Glomerular visceral epithelial cell (primary cell): ENCODE data around the gene EMC6.

Source experiments
- DNase-seq: peaks from one replicate; pipeline ENCODE4 v3.0.0-alpha.2; 2016; ENCODE audit errors: extremely low spot score

Gene EMC6

GRCh38 chr17:3656353-3656752 is 12.3 kb upstream of the EMC6 start:
- DNase-seq: no peak

- no peak for DNase-seq
These were observed 11.6 kb upstream of the EMC6 start for GRCh38 chr17:3656755-3657587.

DNA sequence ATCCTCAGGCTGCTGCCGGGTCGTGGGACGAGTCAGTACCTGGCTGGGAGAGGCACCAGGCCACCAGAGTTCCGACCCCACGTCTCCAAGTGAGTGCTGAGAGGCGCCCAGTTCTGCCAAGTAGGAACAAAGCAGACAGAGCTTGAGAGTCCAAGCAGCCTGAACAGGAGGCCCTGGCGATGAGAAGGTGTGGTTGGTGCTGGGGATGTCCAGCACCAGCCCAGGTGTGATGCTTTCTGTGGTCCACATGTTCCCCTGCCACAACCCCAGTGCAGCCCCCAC is 11.1 kb upstream of the EMC6 start:
- no peak for DNase-seq

GRCh38 chr17:3657874-3658783 is 10.5 kb upstream of the EMC6 start:
- DNase-seq: no peak

DNA sequence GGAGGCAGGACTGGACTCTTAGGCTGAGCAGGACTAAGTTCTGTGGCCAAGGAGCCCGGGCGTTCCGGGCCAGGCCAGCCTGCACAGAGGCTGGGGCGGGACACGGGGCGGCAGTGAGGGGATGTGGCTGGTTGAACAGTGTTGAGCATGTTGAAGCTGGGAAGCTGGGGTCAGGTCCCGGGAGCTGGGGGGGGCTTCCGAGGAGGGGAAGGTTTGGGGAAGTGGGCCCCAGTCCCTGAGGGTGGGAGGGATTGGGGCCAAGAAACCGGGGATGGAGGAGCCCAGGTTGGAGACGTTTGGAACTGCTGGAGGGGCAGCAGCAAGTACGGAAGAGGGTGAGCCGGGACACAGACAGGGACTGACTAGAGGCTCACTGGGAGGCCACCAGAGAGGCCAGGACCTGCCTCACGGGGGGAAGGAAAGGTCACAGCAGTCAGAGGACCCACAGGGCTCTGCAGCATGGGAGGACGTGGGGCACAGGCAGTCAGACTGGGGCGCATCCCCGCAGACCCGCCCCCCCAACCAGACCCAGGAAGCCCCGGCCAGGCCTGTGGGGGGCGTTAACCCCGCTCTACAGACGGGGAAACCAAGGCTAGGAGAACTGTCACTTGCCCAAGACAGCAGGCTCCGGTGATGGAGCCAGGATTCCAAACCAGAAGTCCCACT is 9.7 kb upstream of the EMC6 start:
- no peak for DNase-seq

DNA sequence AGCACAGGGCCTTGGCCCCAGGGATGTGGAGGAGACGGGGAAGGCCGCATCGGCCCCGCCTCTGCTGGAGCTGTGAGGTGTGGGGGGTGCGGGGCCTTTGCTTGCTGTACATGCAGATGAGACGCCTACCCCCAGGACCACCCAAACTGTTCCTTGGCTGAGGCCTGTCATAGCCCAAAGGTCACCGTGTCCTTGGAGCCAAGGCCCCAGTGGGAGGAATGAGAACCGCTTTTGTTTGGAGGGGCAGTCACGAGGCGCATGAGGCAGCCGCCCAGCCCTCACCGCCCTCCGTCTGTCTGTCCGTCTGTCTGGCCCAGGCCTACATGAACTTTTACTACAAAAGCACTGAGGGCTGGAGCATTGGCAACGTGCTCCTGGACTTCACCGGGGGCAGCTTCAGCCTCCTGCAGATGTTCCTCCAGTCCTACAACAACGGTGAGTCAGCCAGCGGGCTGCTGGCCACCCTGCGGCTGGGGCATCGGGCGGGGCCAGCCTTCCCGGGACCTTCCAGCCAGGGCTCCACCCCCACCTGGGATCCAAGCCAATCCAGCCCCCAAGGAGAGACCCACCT is 9.0 kb upstream of the EMC6 start:
- DNase-seq: peak; percentile 89

DNA sequence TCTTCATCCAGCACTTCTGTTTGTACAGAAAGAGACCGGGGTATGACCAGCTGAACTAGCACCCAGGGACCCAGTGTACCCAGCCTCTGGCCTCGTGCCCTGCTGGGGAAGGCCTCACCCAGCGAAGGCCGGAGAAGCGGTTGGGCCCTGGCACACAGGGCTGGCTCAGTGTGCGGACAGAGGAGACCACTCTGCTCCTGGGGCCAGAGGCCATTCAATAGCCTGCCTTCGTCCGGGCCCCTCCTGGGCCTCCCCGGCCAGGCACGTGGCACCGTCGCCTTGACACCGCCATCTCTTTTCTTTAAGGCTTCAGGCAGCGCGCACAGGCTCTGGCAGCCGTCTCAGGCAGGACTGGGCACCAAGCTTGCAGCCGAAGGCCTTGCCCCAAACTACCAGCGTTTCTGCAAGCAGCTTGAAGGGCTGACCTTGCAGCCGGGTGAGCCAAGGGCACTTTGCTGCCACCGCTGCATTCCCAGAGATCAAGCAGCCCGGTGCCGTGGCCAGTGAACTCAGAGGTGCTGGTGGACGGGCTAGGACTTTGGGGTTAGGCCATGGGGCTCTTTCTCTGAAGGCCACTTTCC is 8.2 kb upstream of the EMC6 start:
- no peak for DNase-seq

GRCh38 chr17:3663102-3664011 is 5.3 kb upstream of the EMC6 start:
- no peak for DNase-seq

DNA sequence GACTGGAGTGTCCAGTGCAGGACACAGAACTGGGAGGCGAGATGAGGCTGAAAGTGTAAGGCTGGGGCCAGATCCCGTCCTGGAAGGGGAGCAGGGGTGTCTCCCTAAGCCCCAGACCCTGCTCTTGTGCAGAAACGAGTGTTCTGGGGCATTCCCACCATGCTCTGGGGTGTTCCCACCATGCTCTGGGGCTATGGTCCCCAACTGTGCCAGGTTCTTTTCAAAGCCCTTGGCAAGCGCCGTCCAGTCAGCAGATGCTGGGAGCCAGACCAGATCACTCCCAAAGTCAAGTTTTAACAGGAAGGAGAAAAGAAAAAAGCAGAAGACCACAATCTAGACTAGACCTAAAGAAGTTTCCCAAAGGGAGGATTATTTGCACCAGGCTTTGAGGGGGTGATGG is 2.8 kb upstream of the EMC6 start:
- DNase-seq: no peak

DNA sequence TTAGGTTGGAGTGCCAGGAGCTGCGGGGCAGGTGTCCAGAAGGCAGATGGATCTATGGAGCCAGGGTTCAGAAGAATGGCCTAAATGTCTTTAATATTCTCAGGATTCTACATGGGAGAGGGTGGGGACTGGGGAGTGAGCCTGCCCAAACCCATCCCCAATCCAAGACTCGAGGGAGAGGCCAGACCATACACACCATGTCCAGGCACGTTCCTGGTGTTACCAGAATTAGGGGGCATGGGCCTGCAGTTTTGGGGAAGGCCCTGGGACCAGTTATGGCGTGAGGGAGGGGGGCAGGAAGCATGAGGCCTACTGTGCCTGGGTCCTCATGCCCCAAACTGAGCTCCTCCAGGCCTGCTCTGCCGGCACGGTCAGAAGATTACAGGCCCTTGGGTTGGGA is 2.1 kb upstream of the EMC6 start:
- no peak for DNase-seq

GRCh38 chr17:3667366-3668278 is 990 bp upstream of the EMC6 start:
- peak; percentile 95 for DNase-seq

DNA sequence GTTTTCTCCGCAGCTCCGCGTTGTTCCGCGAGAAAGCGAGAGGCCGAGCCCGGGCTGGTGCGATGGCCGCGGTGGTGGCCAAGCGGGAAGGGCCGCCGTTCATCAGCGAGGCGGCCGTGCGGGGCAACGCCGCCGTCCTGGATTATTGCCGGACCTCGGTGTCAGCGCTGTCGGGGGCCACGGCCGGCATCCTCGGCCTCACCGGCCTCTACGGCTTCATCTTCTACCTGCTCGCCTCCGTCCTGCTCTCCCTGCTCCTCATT is 404 bp downstream of the EMC6 start:
- DNase-seq: no peak

GRCh38 chr17:3669548-3669947 is 936 bp downstream of the EMC6 start:
- DNase-seq: no peak

GRCh38 chr17:3672571-3672970 is 4.0 kb downstream of the EMC6 start:
- no peak for DNase-seq

DNA sequence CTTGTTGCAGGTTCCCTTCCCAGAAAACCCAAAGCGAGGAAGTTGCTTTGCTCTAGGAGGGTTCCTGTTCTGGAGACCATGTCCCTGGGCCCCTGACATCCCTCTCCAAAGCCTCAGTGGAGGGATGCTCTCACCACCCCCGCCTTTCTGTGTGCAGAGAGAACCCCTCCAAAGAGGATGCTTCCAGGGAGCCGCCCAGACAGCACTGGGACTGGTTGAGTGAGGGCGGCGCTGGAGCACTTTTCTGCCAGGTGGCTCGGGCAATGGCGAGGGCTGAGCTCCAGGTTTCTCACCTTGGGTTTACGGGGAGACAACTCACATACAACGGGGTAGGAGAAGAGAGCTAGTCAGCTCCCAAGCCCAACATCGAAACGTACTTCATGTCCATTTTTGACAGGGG is 7.3 kb downstream of the EMC6 start:
- no peak for DNase-seq

GRCh38 chr17:3678095-3678820 is 9.6 kb downstream of the EMC6 start:
- DNase-seq: no peak

DNA sequence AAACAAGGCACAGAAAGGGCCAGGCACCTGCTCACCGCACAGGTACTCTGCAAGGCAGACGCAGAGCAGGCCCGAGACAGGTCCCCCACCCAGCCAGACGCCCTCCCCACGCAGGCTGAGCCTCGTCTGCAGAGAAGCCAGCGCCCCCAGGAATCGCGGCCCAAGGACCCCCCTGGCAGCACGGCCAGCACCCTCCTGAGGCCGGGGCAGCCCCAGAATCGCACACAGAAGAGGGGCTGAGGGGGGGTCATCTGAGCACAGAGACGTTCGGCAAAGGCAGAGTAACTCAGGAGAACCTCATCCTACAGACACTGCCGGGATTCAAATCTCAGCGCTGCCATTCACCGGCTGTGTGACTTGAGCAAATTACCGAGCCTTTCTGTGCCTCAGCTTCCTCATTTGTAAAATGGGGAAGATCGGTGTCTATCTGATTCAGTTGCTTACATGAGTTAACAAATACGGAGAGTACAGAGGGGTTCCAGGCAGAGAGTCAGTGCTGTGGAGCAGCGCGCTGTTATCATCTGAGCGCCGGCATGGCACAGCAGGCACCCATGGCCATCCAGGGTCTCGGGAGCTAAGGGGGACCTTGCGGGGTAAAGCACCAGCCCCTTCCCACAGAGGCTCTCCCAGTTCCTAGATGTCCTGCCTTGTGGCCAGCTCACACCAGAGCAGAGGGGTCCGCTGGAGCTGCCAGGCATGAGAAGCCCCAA is 10.4 kb downstream of the EMC6 start:
- no peak for DNase-seq

- no peak for DNase-seq
These were observed 11.0 kb downstream of the EMC6 start for GRCh38 chr17:3679531-3680126.
